CD4-positive, alpha-beta T cell (primary cell): Measurements from ENCODE around the gene LPP. TPM values are rescaled to one million over a fixed set of nuclear protein-coding genes. Genes with fewer than 3 reads are reported as not detected.
A peak's percentile ranks its signal among the peaks of the same experiment; 100 is the strongest.

ENCODE experiments used
- ATAC-seq: fragments of 200-7000 bp; cut with Tn5 transposase; one replicate; pipeline ENCODE4 v1.10.0; 2022; ENCODE audit warnings: mild to moderate bottlenecking; ENCODE audit not compliant: poor library complexity
- CTCF ChIA-PET: fragments of 350-600 bp; sonication (Branson Sonifier 250); formaldehyde crosslinking; loops from one replicate; lab custom pipeline; 2021; ENCODE audit warnings: antibody characterized with exemption, inconsistent platforms; lab: Charles Lee
- POLR2A ChIA-PET: fragments of 350-600 bp; sonication (Branson Sonifier 250); formaldehyde crosslinking; loops from one replicate; lab custom pipeline; 2021; ENCODE audit warnings: antibody characterized with exemption, inconsistent platforms; lab: Charles Lee
- DNase-seq, 14 experiments: peaks; one replicate each; pipeline ENCODE4 v3.0.0-alpha.2; 2013 to 2020; ENCODE audit warnings: mixed read lengths in 2 of 14
- H3K27ac ChIP-seq, 2 donors: one replicate each; pipeline versions ENCODE4 v1.5.1 to v1.7.0; 2013; ENCODE audit warnings: low read length in 2 of 2, low read depth in 1 of 2, mild to moderate bottlenecking in 1 of 2
- H3K27me3 ChIP-seq, 2 experiments: 1 replicate in 1 of 2; 2 replicates in 1 of 2; pipeline versions ENCODE4 v1.6.1 to v1.7.0; 2013; ENCODE audit warnings: low read length in 2 of 2, control low read depth in 1 of 2, mild to moderate bottlenecking in 1 of 2, moderate library complexity in 1 of 2; ENCODE audit not compliant: insufficient read depth in 2 of 2, control insufficient read depth in 1 of 2
- H3K36me3 ChIP-seq: one replicate; pipeline ENCODE4 v1.6.1; 2013; ENCODE audit warnings: low read length, control low read depth; ENCODE audit not compliant: insufficient read depth
- H3K4me1 ChIP-seq: one replicate; pipeline ENCODE4 v1.6.1; 2013; ENCODE audit warnings: low read length, control low read depth; ENCODE audit not compliant: insufficient read depth
- H3K4me3 ChIP-seq: one replicate; pipeline ENCODE4 v1.5.1; 2013; ENCODE audit warnings: mild to moderate bottlenecking, low read length, moderate library complexity
- H3K9me3 ChIP-seq, 2 experiments: 1 replicate in 1 of 2; 2 replicates in 1 of 2; pipeline versions ENCODE4 v1.6.1 to v1.7.0; 2013; ENCODE audit warnings: low read length in 2 of 2, mild to moderate bottlenecking in 2 of 2, control low read depth in 1 of 2, moderate library complexity in 1 of 2; ENCODE audit not compliant: control insufficient read depth in 1 of 2, insufficient read depth in 1 of 2
- H3K27ac Mint-ChIP-seq: one replicate; pipeline ENCODE4 v1.8.0; 2020; ENCODE audit warnings: mixed read lengths
- H3K27me3 Mint-ChIP-seq: one replicate; pipeline ENCODE4 v1.8.0; 2021; ENCODE audit warnings: mixed read lengths
- H3K36me3 Mint-ChIP-seq: one replicate; pipeline ENCODE4 v1.8.0; 2021; ENCODE audit warnings: low read depth, mixed read lengths
- H3K4me1 Mint-ChIP-seq: one replicate; pipeline ENCODE4 v1.8.0; 2021; ENCODE audit warnings: low read depth, mixed read lengths
- H3K4me3 Mint-ChIP-seq: one replicate; pipeline ENCODE4 v1.8.0; 2020; ENCODE audit warnings: mild to moderate bottlenecking, mixed read lengths
- H3K9me3 Mint-ChIP-seq: one replicate; pipeline ENCODE4 v1.8.0; 2020; ENCODE audit warnings: mixed read lengths
- intact Hi-C, 2 experiments: fragments of 100-400 bp; cut with DNase I in 1 of 2; cut with micrococcal nuclease in 1 of 2; formaldehyde crosslinking; loops; one replicate each; pipeline versions ENCODE4 v1.15.1 to v1.9.0; 2023 to 2025; cut with DNase I, micrococcal nuclease
- total RNA-seq, 174 experiments: library from RNA in 2 of 174; stranded (reverse) in 2 of 174; gene quantifications; one replicate each; pipeline ENCODE4 v1.2.3 and lab custom pipeline; 2021 to 2026
- TF ChIP-seq, protein P1 (sequence below): fragments of 200-600 bp; IDR thresholded peaks from one replicate; pipeline ENCODE4 v1.8.0; 2022; ENCODE audit warnings: antibody characterized with exemption, mild to moderate bottlenecking

LPP gene
- total RNA-seq, 2 experiments from 2014 or later = 45.6 to 45.9 TPM

DNA sequence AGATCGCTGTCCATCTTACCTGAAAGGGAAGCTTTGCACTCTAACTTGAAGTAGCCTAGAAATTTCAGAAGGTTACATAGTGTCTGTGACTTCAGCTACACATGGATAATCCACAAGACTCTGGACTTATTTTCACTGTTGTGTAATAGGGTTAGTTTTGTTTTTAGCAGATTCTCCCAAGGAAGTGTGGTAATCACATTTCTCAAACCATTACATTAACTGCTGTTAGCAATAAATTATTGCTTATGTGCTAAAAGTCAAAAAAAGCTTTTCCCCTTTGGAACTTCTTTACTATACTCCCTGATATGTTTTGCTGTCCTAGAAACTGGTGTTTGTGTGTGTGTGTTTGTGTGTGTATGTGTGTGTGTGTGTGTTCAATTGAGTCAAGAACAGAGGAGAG is 666.0 kb downstream of the LPP start:
- Mint-ChIP-seq H3K27me3 (no peaks in the 10 kb centered on the region), H3K9me3 (no peaks in the 10 kb centered on the region), H3K4me1 (no peaks in the 10 kb centered on the region), H3K27ac (no peak overlapping the region), H3K4me3 (no peak overlapping the region), H3K36me3 (no peaks in the 10 kb centered on the region)
- no peaks in the 10 kb centered on the region for H3K36me3 ChIP-seq
- no peaks in the 10 kb centered on the region for H3K4me1 ChIP-seq
- CTCF ChIA-PET = no interaction called here
- no peak overlapping the region for H3K27ac ChIP-seq
- POLR2A ChIA-PET = no interaction called here
- no peaks in the 10 kb centered on the region for H3K27me3 ChIP-seq
- no peak for DNase-seq
- ATAC-seq = no peak
- TF ChIP-seq, protein P1, sequence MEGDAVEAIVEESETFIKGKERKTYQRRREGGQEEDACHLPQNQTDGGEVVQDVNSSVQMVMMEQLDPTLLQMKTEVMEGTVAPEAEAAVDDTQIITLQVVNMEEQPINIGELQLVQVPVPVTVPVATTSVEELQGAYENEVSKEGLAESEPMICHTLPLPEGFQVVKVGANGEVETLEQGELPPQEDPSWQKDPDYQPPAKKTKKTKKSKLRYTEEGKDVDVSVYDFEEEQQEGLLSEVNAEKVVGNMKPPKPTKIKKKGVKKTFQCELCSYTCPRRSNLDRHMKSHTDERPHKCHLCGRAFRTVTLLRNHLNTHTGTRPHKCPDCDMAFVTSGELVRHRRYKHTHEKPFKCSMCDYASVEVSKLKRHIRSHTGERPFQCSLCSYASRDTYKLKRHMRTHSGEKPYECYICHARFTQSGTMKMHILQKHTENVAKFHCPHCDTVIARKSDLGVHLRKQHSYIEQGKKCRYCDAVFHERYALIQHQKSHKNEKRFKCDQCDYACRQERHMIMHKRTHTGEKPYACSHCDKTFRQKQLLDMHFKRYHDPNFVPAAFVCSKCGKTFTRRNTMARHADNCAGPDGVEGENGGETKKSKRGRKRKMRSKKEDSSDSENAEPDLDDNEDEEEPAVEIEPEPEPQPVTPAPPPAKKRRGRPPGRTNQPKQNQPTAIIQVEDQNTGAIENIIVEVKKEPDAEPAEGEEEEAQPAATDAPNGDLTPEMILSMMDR = no peak
- H3K9me3 ChIP-seq = no peaks in the 10 kb centered on the region
- H3K4me3 ChIP-seq = no peak overlapping the region
- intact Hi-C loops = no loop called here

DNA sequence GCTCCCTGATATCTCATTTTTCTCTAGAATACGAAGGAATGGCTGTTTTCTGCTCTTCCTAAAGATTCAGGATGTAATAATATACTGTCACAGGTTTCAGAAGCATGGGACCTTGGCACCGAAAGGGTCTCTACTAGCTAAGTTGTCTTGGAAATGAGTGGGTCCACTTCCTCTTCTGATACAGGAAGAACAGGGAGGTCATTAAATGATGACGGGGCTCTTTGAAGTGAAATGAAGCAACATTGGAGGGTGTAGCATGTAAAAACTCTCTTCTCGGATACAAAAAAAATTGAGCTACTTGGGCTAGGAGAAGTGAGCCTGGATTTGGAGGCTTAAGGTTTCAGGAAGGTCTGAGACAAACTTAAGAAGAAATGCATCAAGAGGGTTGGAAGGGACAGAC is 668.0 kb downstream of the LPP start:
- Mint-ChIP-seq H3K27ac (no peak overlapping the region), H3K4me1 (no peaks in the 10 kb centered on the region), H3K27me3 (no peaks in the 10 kb centered on the region), H3K36me3 (no peaks in the 10 kb centered on the region), H3K4me3 (no peak overlapping the region), H3K9me3 (no peaks in the 10 kb centered on the region)
- intact Hi-C loops = no loop called here
- H3K36me3 ChIP-seq = no peaks in the 10 kb centered on the region
- H3K4me1 ChIP-seq = no peaks in the 10 kb centered on the region
- no peak for ATAC-seq
- H3K9me3 ChIP-seq = no peaks in the 10 kb centered on the region
- H3K27me3 ChIP-seq = no peaks in the 10 kb centered on the region
- ChIA-PET CTCF (no interaction called here), POLR2A (no interaction called here)
- no peak overlapping the region for H3K27ac ChIP-seq
- peak in 2 of 14 experiments; percentile 21 to 40 for DNase-seq
- no peak overlapping the region for H3K4me3 ChIP-seq
- TF ChIP-seq, protein P1 = no peak

DNA sequence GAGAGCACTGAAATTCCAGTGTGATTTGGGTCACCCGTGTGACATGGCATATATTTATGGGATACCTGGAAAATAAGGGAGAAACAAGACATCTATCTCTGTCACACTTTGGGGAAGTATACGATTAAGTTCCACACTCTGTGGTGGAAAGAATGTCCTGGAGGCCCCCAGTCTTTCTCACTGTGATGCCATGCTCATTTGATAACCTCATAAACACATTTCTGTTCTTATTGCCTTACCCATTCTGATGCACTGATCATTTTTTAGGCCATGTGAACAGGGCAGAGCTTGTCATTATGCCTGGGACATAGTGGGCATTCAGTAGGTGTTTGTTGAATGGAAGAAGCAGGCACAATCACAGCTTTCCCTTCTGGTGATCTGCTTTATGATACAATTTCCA is 668.5 kb downstream of the LPP start:
- TF ChIP-seq, protein P1 = no peak
- Histone ChIP-seq H3K36me3 (no peaks in the 10 kb centered on the region), H3K9me3 (no peaks in the 10 kb centered on the region), H3K27me3 (no peaks in the 10 kb centered on the region), H3K4me3 (no peak overlapping the region), H3K4me1 (no peaks in the 10 kb centered on the region), H3K27ac (no peak overlapping the region)
- no peak overlapping the region for H3K27ac Mint-ChIP-seq
- H3K27me3 Mint-ChIP-seq = no peaks in the 10 kb centered on the region
- no peak overlapping the region for H3K4me3 Mint-ChIP-seq
- no peak for ATAC-seq
- no peaks in the 10 kb centered on the region for H3K9me3 Mint-ChIP-seq
- ChIA-PET CTCF (no interaction called here), POLR2A (no interaction called here)
- no peaks in the 10 kb centered on the region for H3K36me3 Mint-ChIP-seq
- no peaks in the 10 kb centered on the region for H3K4me1 Mint-ChIP-seq
- intact Hi-C loops = no loop called here
- DNase-seq = no peak
